HT-29 (cell line): ENCODE results near the gene EMC9. TPM values are rescaled to one million over a fixed set of nuclear protein-coding genes. Genes with fewer than 3 reads are reported as not detected.

Experiments
- DNase-seq: peaks from one replicate; pipeline ENCODE4 v3.0.0-alpha.2; 2015; ENCODE audit warnings: low spot score
- small RNA-seq: library from RNA; depleted of rRNA; stranded (forward); fragments of <200 nt; gene quantifications from one replicate; pipeline ENCODE3, GENCODE V24; 2014
- total RNA-seq: library from RNA; depleted of rRNA; stranded (reverse); fragments of >200 nt; shearing (Covaris generic); gene quantifications from 2 replicates; pipeline ENCODE4 v1.2.3, GENCODE V29; 2014; rRNA removed

Gene EMC9
- total RNA-seq, 1 experiment from 2014 or later, result 63.9 TPM

DNA sequence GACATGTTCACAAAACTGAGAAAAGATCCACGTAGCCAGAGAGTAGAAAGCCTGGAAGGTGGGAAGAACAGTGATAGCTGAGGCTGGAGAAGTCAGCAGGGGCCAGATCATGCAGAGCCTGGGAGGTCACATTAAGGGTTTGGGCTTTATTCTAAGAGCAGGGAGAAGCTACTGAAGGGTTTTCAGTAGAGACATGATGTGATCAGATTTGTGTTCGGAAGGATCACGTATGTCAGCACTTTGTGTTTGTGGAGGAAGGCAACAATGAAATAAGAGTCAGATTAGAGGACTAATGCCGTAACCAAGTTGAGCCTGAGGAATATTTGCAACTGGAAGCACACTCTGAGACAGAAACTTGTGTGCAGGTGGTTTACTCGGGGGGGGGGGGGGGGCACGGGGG, 51.5 kb downstream of the EMC9 start:
- DNase-seq, result no peak

Small RNAs within 50 kb of the gene (small RNA-seq; reads per million reads assigned to genes)
- gene AL136295.4 (not detected), gene IPO4 (not detected), gene IRF9 (not detected), gene RNA5SP383 (26.2 reads per million, percentile 93 among the genes with 10 or more reads in this experiment)

Other genes with a start within 250 kb of the EMC9 start
- 40.0 and 47.4 TPM in 2 replicates for gene DHRS4, start 187.8 kb downstream of the EMC9 start, total RNA-seq
- gene DHRS4L2, start 152.7 kb downstream of the EMC9 start, total RNA-seq, result 29.2 and 35.7 TPM in 2 replicates
- gene CARMIL3, start 89.6 kb downstream of the EMC9 start, total RNA-seq, result 1.1 TPM in 2 replicates
- gene CPNE6, start 70.0 kb downstream of the EMC9 start, total RNA-seq, result not detected in 2 replicates
- gene PCK2, start 47.3 kb downstream of the EMC9 start, total RNA-seq, result 30.5 and 36.1 TPM in 2 replicates
- 75.8 and 81.2 TPM in 2 replicates for gene DCAF11, start 26.8 kb downstream of the EMC9 start, total RNA-seq
- gene NRL, start 26.6 kb downstream of the EMC9 start, total RNA-seq, result 4.5 and 6.5 TPM in 2 replicates
- gene FITM1, start 10.9 kb downstream of the EMC9 start, total RNA-seq, result 0.13 and 0.74 TPM in 2 replicates
- 164 and 172 TPM in 2 replicates for gene PSME1, start 5.4 kb downstream of the EMC9 start, total RNA-seq
- gene PSME2, start 5.0 kb upstream of the EMC9 start, total RNA-seq, result 175 and 210 TPM in 2 replicates
- 62.3 and 67.8 TPM in 2 replicates for gene RNF31, start 5.9 kb upstream of the EMC9 start, total RNA-seq
- 49.6 and 69.8 TPM in 2 replicates for gene IRF9, start 19.7 kb upstream of the EMC9 start, total RNA-seq
- 3.4 and 14.0 TPM in 2 replicates for gene REC8, start 30.5 kb upstream of the EMC9 start, total RNA-seq
- gene IPO4, start 47.2 kb upstream of the EMC9 start, total RNA-seq, result 110 and 182 TPM in 2 replicates
- 41.4 and 44.4 TPM in 2 replicates for gene TM9SF1, start 53.9 kb upstream of the EMC9 start, total RNA-seq
- not detected in 2 replicates for gene TSSK4, start 64.1 kb upstream of the EMC9 start, total RNA-seq
- 18.8 and 26.4 TPM in 2 replicates for gene CHMP4A, start 71.9 kb upstream of the EMC9 start, total RNA-seq
- gene MDP1, start 74.5 kb upstream of the EMC9 start, total RNA-seq, result 9.8 and 16.3 TPM in 2 replicates
- gene NEDD8, start 90.8 kb upstream of the EMC9 start, total RNA-seq, result 104 and 143 TPM in 2 replicates
- gene GMPR2, start 91.3 kb upstream of the EMC9 start, total RNA-seq, result 37.3 and 40.6 TPM in 2 replicates
- gene TINF2, start 101.0 kb upstream of the EMC9 start, total RNA-seq, result 29.1 and 35.9 TPM in 2 replicates
- 2.2 and 2.8 TPM in 2 replicates for gene TGM1, start 121.6 kb upstream of the EMC9 start, total RNA-seq
- gene RABGGTA, start 130.0 kb upstream of the EMC9 start, total RNA-seq, result 32.1 and 34.4 TPM in 2 replicates
- 19.7 and 20.1 TPM in 2 replicates for gene DHRS1, start 158.2 kb upstream of the EMC9 start, total RNA-seq
- 26.8 and 27.7 TPM in 2 replicates for gene NOP9, start 158.3 kb upstream of the EMC9 start, total RNA-seq
- gene CIDEB, start 166.4 kb upstream of the EMC9 start, total RNA-seq, result 0.31 and 2.3 TPM in 2 replicates
- 13.3 and 16.5 TPM in 2 replicates for gene LTB4R2, start 168.5 kb upstream of the EMC9 start, total RNA-seq
- gene LTB4R, start 169.9 kb upstream of the EMC9 start, total RNA-seq, result 9.8 and 10.6 TPM in 2 replicates
- 1.6 and 2.9 TPM in 2 replicates for gene ADCY4, start 193.5 kb upstream of the EMC9 start, total RNA-seq
- gene RIPK3, start 198.4 kb upstream of the EMC9 start, total RNA-seq, result 20.7 and 24.9 TPM in 2 replicates
- 2.9 and 4.3 TPM in 2 replicates for gene NFATC4, start 226.6 kb upstream of the EMC9 start, total RNA-seq